ENCODE results near the gene PDIA4. TPM values are rescaled to one million over a fixed set of nuclear protein-coding genes. Genes with fewer than 3 reads are reported as not detected.

PDIA4 gene
- total and polyA plus RNA-seq, 2 of the 8 experiments (the other 6 are each of a cell fraction or from before 2014, with no cell fraction given) = 119 to 303 TPM

- Histone ChIP-seq H3K4me2 (ENCODE audit: insufficient read depth in 1 of 2, low read depth in 2 of 2, low read length in 2 of 2) (no peak overlapping the region), H3K14ac (ENCODE audit: insufficient read length) (no peak overlapping the region), H3K9ac (replicated peaks in 1 of 4; ENCODE audit: extremely low read depth in 1 of 4, low read depth in 3 of 4, low read length in 3 of 4) (no peak overlapping the region), H3K79me2 (ENCODE audit: control insufficient read depth in 1 of 2, insufficient read depth in 2 of 2, low read length in 2 of 2) (no peaks in the 10 kb centered on the region; a peak in 1 of 4 replicates), H3K4me3 (ENCODE audit: extremely low read depth in 1 of 4, insufficient read depth in 2 of 4, low read depth in 3 of 4, low read length in 4 of 4) (no peak overlapping the region), H3K23me2 (ENCODE audit: low read depth, low read length) (no peaks in the 10 kb centered on the region), H3K9me3 (ENCODE audit: insufficient read depth in 2 of 2, low read depth in 1 of 2, low read length in 1 of 2) (no peaks in the 10 kb centered on the region), H4K8ac (ENCODE audit: extremely low read depth, insufficient read depth, low read length) (no peak overlapping the region), H3K18ac (ENCODE audit: extremely low read depth, low read length) (no peak overlapping the region), H3K27ac (ENCODE audit: low read depth, low read length) (no peak overlapping the region), H3K4me1 (replicated peaks in 1 of 4; ENCODE audit: control insufficient read depth in 3 of 4, insufficient read depth in 4 of 4, low read length in 3 of 4) (no peaks in the 10 kb centered on the region; a peak in 2 of 7 replicates), H4K91ac (replicated peaks; ENCODE audit: insufficient read length, low read length) (no peak overlapping the region), H3K27me3 (replicated peaks in 1 of 4; ENCODE audit: control insufficient read depth in 3 of 4, extremely low read depth in 1 of 4, insufficient read depth in 3 of 4, low read length in 3 of 4) (no peaks in the 10 kb centered on the region), H2BK5ac (ENCODE audit: low read depth, low read length) (no peak overlapping the region), H2BK120ac (replicated peaks; ENCODE audit: low read depth, low read length) (no peak overlapping the region), H4K20me1 (replicated peaks in 1 of 2; ENCODE audit: control insufficient read depth in 1 of 2, insufficient read depth in 2 of 2, low read length in 2 of 2) (peaks cover 5 to 15% of the 10 kb centered on the region in 2 experiments), H3K4ac (replicated peaks; ENCODE audit: insufficient read length, low read depth, low read length) (no peak overlapping the region), H4K5ac (ENCODE audit: insufficient read length, low read depth, low read length) (no peak overlapping the region), H3K36me3 (ENCODE audit: control insufficient read depth in 2 of 4, insufficient read depth in 4 of 4, low read length in 3 of 4) (peaks cover 49 to 87% (median 72%) of the 10 kb centered on the region in 4 experiments), H3K23ac (ENCODE audit: insufficient read length) (no peak overlapping the region), H3K79me1 (ENCODE audit: low read depth, low read length) (peaks cover 6% of the 10 kb centered on the region), H2BK12ac (ENCODE audit: low read depth, low read length) (no peak overlapping the region), H2BK20ac (ENCODE audit: low read length) (no peak overlapping the region), H3K56ac (replicated peaks; ENCODE audit: insufficient read length, low read depth, low read length) (no peak overlapping the region), H2AFZ (ENCODE audit: low read length) (no peak overlapping the region), H2AK5ac (ENCODE audit: low read depth, low read length) (no peak overlapping the region), H2BK15ac (ENCODE audit: low read length) (no peak overlapping the region)
- ChIA-PET POLR2A (ENCODE audit: partially characterized antibody) (interaction anchor here (0.9 kb wide), 1 partner anchor 13 kb away, joined by 3 read pairs; no protein-coding TSS in a partner anchor), CTCF (ENCODE audit: partially characterized antibody) (interaction anchor here (0.7 kb wide), 1 partner anchor 9 kb away, joined by 3 read pairs; no protein-coding TSS in a partner anchor)
- DNase-seq (ENCODE audit: low read depth in 1 of 2, low spot score in 2 of 2) (no peak), FAIRE-seq (no peak)
- 97% methylated on average over 5 of the region's 7 CpGs; no CpG with 5 or more reads in 1 of the 2 experiments for WGBS, 2 experiments (ENCODE audit: extremely low coverage in 1 of 2, insufficient coverage in 1 of 2, insufficient read length in 1 of 2, insufficient replicate concordance in 2 of 2, low coverage in 1 of 2, low lambda C conversion rate in 2 of 2, missing lambda C conversion rate in 1 of 2)
- TF ChIP-seq JUN (IDR thresholded peaks at IDR 0.05; ENCODE audit: low read depth, low read length) (no peak), NRF1 (IDR thresholded peaks at IDR 0.05; ENCODE audit: low read depth, low read length) (no peak), SP1 (IDR thresholded peaks at IDR 0.05; ENCODE audit: low read depth, low read length) (no peak), CBX8 (IDR thresholded peaks at IDR 0.05; ENCODE audit: borderline replicate concordance, low read depth, low read length) (no peak), ATF3 (IDR thresholded peaks at IDR 0.05; ENCODE audit: insufficient read depth, low read depth, low read length) (no peak), SP4 (IDR thresholded peaks at IDR 0.05; ENCODE audit: low read length) (no peak), TAF7 (optimal IDR thresholded peaks at IDR 0.05; ENCODE audit: borderline replicate concordance, low read depth, low read length) (no peak), ASH2L (IDR thresholded peaks at IDR 0.05; ENCODE audit: low read length) (no peak), TAF1 (IDR thresholded peaks at IDR 0.05; ENCODE audit: low read depth, low read length) (no peak), RBBP5 (IDR thresholded peaks at IDR 0.05; ENCODE audit: borderline replicate concordance, low read depth, low read length) (no peak), TCF12 (IDR thresholded peaks at IDR 0.05; ENCODE audit: low read depth, low read length) (no peak), CTCF (IDR thresholded peaks at IDR 0.05; ENCODE audit: control extremely low read depth in 1 of 3, insufficient read depth in 1 of 3, low read depth in 1 of 3, low read length in 3 of 3) (no peak)
Observed at GRCh38 chr7:149014309-149014708, 14.0 kb downstream of the PDIA4 start.
